Vagina (tissue), 2 donors: ENCODE results near the gene SPEG. TPM values are rescaled to one million over a fixed set of nuclear protein-coding genes. Genes with fewer than 3 reads are reported as not detected.

Source experiments
- DNase-seq, 2 donors: peaks; one replicate each; pipeline ENCODE4 v3.0.0-alpha.2; 2017; ENCODE audit errors: extremely low spot score in 2 of 2
- H3K27ac ChIP-seq: fragments of 200-600 bp; sonication (generic); one replicate; pipeline ENCODE4 v1.5.1; 2019
- H3K27me3 ChIP-seq: fragments of 200-600 bp; sonication (generic); one replicate; pipeline ENCODE4 v1.5.1; 2019
- H3K36me3 ChIP-seq, 2 donors: fragments of 200-600 bp; sonication (generic); one replicate each; pipeline ENCODE4 v1.5.1; 2017 to 2019
- H3K4me1 ChIP-seq: fragments of 200-600 bp; sonication (generic); one replicate; pipeline ENCODE4 v1.5.1; 2019
- H3K4me3 ChIP-seq, 2 donors: fragments of 200-600 bp; sonication (generic); 1 replicate in 1 of 2; 2 replicates in 1 of 2; pipeline ENCODE4 v1.5.1; 2016 to 2019
- H3K9me3 ChIP-seq: fragments of 200-600 bp; sonication (generic); one replicate; pipeline ENCODE4 v1.5.1; 2019
- CTCF ChIP-seq, 3 experiments: fragments of 450-650 bp in 2 of 3; fragments of 200-600 bp in 1 of 3; sonication (generic) in 1 of 3; IDR thresholded peaks; one replicate each; pipeline ENCODE4 v1.5.1; 2017 to 2019; ENCODE audit warnings: antibody characterized with exemption in 3 of 3, mild to moderate bottlenecking in 2 of 3, moderate library complexity in 2 of 3
- POLR2A ChIP-seq, 2 donors: fragments of 450-650 bp; IDR thresholded peaks; one replicate each; pipeline ENCODE4 v1.6.1; 2017; ENCODE audit warnings: antibody characterized with exemption in 2 of 2, mild to moderate bottlenecking in 2 of 2, moderate library complexity in 2 of 2
- POLR2AphosphoS5 ChIP-seq, 2 donors: sonication (generic); formaldehyde crosslinking; IDR thresholded peaks; one replicate each; pipeline ENCODE4 v1.9.0; 2017; ENCODE audit warnings: antibody characterized with exemption in 2 of 2, mild to moderate bottlenecking in 2 of 2, low read depth in 1 of 2; ENCODE audit not compliant: insufficient read depth in 1 of 2
- intact Hi-C: fragments of 100-400 bp; cut with DNase I; formaldehyde crosslinking; loops from one replicate; pipeline ENCODE4 v1.15.1; 2023
- total RNA-seq: library from RNA; depleted of rRNA; stranded (reverse); fragments of >200 nt; gene quantifications from one replicate; pipeline ENCODE4 v1.2.3, GENCODE V29; 2016

The SPEG gene
- total RNA-seq, 1 donor from 2014 or later: 28.2 TPM

- Histone ChIP-seq H3K27ac (peak overlapping the region; percentile 88), H3K27me3 (no peaks in the 10 kb centered on the region), H3K36me3 (no peaks in the 10 kb centered on the region), H3K4me3 (peak overlapping the region in 1 of 2 donors; percentile 19), H3K4me1 (peaks cover 31% of the 10 kb centered on the region), H3K9me3 (no peaks in the 10 kb centered on the region)
- DNase-seq: no peak
- no peak for TF ChIP-seq POLR2AphosphoS5 (IDR thresholded peaks at IDR 0.05; ENCODE audit: insufficient read depth in 1 of 2, low read depth in 1 of 2)
- TF ChIP-seq CTCF (IDR thresholded peaks at IDR 0.05): no peak
- no peak for TF ChIP-seq POLR2A (IDR thresholded peaks at IDR 0.05)
- intact Hi-C loops: no loop called here
Observed at GRCh38 chr2:219448099-219448775, 13.6 kb downstream of the SPEG start.

GRCh38 chr2:219448776-219449341, 14.2 kb downstream of the SPEG start:
- H3K27ac ChIP-seq: peak overlapping the region; percentile 88
- H3K36me3 ChIP-seq: no peaks in the 10 kb centered on the region
- H3K9me3 ChIP-seq: no peaks in the 10 kb centered on the region
- no peaks in the 10 kb centered on the region for H3K27me3 ChIP-seq
- H3K4me1 ChIP-seq: peaks cover 33% of the 10 kb centered on the region
- intact Hi-C loops: no loop called here
- DNase-seq: no peak
- peak in 1 of 2 donors; percentile 30 for TF ChIP-seq POLR2AphosphoS5 (IDR thresholded peaks at IDR 0.05; ENCODE audit: insufficient read depth in 1 of 2, low read depth in 1 of 2)
- TF ChIP-seq CTCF (IDR thresholded peaks at IDR 0.05): no peak
- TF ChIP-seq POLR2A (IDR thresholded peaks at IDR 0.05): no peak
- peak overlapping the region in 1 of 2 donors; percentile 19 for H3K4me3 ChIP-seq

GRCh38 chr2:219449609-219450008, 15.0 kb downstream of the SPEG start:
- no peaks in the 10 kb centered on the region for H3K36me3 ChIP-seq
- peaks cover 39% of the 10 kb centered on the region for H3K4me1 ChIP-seq
- H3K4me3 ChIP-seq: no peak overlapping the region
- TF ChIP-seq POLR2A (IDR thresholded peaks at IDR 0.05) (no peak), POLR2AphosphoS5 (IDR thresholded peaks at IDR 0.05; ENCODE audit: insufficient read depth in 1 of 2, low read depth in 1 of 2) (no peak), CTCF (IDR thresholded peaks at IDR 0.05) (no peak)
- no peak for DNase-seq
- peak overlapping the region; percentile 88 for H3K27ac ChIP-seq
- no peaks in the 10 kb centered on the region for H3K27me3 ChIP-seq
- no peaks in the 10 kb centered on the region for H3K9me3 ChIP-seq
- intact Hi-C loops: no loop called here

GRCh38 chr2:219451661-219452360, 17.2 kb downstream of the SPEG start:
- intact Hi-C loops: no loop called here
- no peak for TF ChIP-seq CTCF (IDR thresholded peaks at IDR 0.05)
- peak in 1 of 2 donors; percentile 33 for TF ChIP-seq POLR2AphosphoS5 (IDR thresholded peaks at IDR 0.05; ENCODE audit: insufficient read depth in 1 of 2, low read depth in 1 of 2)
- Histone ChIP-seq H3K9me3 (no peaks in the 10 kb centered on the region), H3K27me3 (no peaks in the 10 kb centered on the region), H3K36me3 (no peaks in the 10 kb centered on the region), H3K4me3 (peak overlapping the region in 1 of 2 donors; percentile 7), H3K27ac (peak overlapping the region; percentile 88), H3K4me1 (peaks cover 41% of the 10 kb centered on the region)
- no peak for DNase-seq
